HG03045 (cell line): ENCODE data around the gene MBIP.

Experiments used
- ATAC-seq: cut with Tn5 transposase; IDR thresholded peaks from one replicate; pipeline ENCODE4 v1.9.1; 2021; ENCODE audit warnings: mild to moderate bottlenecking, moderate library complexity; ENCODE audit not compliant: unreplicated experiment

The MBIP gene

GRCh38 chr14:36315159-36315853 lies 5.1 kb downstream of the MBIP start:
- ATAC-seq = peak; percentile 47

DNA sequence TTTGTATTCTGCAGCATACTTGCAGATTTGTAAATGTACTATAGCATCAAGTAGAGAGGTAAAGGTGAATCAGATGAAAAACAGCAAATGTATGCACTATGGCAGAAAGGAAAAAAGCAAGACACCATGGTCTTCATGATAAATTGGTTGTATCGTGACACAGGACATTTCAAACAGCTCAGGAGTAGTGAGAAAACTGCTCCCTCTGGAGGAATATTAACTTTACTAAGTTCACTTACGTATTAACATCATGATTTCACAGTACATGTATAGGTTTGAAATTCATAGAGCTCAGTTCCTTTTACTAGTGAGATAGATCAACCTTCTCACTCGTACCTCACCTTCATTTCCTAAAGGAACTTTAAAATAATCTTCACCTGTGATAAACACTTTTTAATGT lies 6.5 kb downstream of the MBIP start:
- ATAC-seq = no peak

DNA sequence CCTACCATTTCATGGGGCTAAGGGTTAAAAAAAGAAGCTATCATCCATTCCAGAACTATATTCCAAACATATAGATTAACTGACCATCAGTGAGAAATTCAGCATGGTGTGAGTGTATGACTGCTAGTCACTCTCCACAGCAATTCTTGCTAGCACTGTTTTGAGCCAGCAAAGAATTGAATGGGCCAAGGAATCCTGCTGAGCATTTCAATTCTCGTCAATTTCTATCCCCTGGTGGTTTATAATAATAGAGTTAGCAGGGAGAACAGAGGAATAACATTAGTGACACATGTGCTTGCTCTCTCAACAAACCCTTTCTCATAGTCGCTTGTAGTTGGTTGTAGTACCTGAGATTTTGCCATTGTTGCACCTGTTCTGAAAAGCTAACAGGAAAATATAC lies 7.2 kb downstream of the MBIP start:
- ATAC-seq = no peak

DNA sequence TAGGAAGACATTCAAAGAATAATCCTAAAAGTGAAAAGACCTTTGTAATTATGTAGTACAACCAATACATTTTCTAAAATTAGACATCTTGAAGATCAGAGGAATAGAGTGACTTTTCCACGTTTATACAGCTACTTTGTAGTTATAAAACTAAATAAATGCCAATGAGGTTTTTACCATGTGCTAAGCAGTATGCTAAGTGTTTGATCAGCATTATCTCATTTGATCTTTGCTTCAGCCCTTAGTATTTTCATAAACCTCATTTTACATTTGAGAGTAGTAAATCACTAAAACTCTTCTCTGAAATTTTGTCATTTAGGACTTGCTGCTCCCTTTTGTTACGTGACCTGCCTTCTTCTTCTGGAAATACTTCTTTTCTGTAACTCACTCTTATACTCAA lies 13.6 kb downstream of the MBIP start:
- no peak for ATAC-seq

DNA sequence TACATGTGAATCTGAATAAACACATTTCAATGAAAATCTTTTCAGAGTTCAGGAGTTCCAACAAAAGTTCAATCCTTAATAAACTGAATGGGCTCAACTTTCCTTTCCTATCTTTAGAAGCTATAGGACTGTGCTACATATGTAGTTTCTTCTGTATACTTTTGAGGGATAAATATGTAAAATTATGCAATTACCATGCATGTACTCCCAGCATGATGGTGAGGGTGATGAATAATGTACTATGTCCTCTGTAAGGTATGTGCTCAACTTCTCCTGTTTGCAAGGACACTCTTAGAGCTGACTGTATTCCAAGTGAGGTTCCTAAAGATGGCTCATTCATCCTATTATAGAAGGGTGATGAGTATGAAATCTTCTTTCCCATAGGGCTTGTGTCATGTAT lies 15.5 kb downstream of the MBIP start:
- ATAC-seq = no peak

GRCh38 chr14:36303960-36304359 lies 16.5 kb downstream of the MBIP start:
- no peak for ATAC-seq

- no peak for ATAC-seq
Observed at GRCh38 chr14:36302823-36303222, 17.6 kb downstream of the MBIP start.

DNA sequence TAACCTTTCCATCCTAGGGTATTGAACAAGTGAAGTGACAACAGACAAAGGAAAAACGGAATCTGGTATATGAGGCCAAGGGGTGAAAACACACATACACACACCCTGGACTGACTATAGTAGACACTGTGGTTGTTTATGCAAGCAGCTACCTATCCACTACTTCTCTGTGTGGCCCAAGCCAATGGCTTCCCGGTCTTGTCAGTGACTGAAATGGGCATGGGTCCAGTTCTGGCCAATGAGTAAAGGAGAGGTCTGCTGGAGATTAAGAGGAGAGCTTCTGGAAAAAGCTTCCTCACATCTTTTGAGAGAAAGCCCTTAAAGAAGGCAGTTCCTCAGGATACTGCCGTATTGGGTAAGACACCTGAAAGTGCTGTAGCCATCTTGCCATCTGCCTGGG lies 19.3 kb downstream of the MBIP start:
- ATAC-seq = no peak

- no peak for ATAC-seq
Observed at GRCh38 chr14:36300337-36300736, 20.1 kb downstream of the MBIP start.

GRCh38 chr14:36295642-36296627 lies 24.5 kb downstream of the MBIP start:
- no peak for ATAC-seq

- no peak for ATAC-seq
Observed at GRCh38 chr14:36294543-36294942, 25.9 kb downstream of the MBIP start.

DNA sequence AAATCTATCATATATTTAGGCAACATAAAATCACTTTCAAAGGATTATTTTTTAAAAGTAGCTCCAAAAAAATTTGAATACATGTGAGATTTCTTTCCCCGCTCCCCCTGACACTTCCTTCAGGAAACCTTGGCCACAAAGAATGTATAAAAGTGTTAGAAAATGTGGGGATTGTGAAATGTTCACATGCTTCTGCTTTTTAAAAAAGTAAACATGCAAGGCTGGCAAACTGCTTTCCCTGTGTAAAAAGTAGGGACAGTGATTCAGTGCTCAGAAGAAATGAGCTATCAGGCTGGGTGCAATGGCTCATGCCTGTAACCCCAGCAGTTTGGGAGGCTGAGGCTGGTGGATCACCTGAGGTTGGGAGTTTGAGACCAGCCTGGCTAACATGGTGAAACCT lies 26.6 kb downstream of the MBIP start:
- no peak for ATAC-seq

- no peak for ATAC-seq
Observed at GRCh38 chr14:36289954-36290353, 30.5 kb downstream of the MBIP start.

GRCh38 chr14:36288496-36288895 lies 31.9 kb downstream of the MBIP start:
- no peak for ATAC-seq

DNA sequence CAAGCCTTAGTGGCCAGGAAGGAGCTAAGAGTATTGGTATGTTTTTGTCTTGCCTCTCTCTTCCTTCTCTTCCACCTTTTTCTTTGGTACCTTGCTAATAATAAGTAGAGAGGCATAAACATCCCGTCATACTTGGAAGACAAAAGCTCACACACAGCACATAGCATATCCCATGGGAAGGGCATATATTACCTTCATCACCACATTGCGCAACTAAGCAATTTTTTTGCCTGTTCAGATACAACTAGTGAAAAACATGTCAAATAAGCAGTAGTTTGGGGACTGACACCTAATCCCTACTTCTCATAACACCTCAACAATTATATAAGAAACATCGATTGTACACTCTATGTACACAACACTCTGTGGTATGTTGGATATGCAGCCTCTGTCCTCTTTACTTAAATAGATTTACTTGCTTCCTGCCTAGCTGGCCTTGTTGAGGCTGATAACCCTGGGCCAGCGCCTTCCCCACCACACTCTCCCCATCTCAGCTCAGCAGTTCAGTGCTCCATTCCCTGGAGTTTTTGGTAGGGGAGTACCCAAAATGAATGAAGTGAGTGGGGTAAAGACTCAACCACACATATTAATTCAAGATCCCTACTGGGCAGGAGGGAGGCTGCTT lies 35.4 kb downstream of the MBIP start:
- no peak for ATAC-seq

DNA sequence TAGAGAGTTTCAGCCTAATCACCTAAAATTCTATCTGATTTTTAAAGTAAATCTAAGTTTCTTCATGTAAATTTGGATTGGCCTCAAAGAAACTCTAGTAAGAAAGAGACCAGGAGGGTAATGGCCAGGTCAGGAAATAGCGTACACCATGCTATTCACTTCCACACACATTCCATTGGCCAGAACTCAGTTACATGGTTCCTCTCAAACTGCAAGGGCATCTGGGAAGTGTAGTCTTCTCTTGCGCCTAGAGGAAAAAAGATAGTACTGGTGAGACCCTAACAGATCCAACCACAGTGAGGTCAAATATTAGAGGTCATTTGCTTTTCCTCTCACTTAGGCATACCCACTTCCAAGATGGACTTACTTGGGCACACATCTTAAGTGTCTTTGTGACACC lies 39.1 kb downstream of the MBIP start:
- ATAC-seq = no peak

GRCh38 chr14:36279306-36280190 lies 40.9 kb downstream of the MBIP start:
- no peak for ATAC-seq

DNA sequence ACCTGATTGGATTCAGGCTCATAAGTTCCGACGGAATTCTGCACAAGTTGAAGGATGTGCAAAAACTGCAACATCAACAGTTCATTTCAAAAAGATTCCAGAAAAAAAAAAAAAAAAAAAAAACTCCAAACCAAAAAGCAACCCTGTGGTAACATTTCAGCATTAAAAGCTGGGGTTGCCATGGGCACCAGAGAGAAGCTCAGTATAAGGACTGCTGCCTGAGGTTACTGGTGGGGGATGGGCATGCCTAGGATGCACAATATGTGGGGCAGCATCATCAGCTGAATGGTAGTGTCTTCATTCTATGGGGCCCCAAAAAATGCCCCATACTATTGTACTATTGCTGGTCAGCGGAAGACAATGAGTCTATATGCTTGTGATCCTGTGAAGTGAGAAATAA lies 44.7 kb downstream of the MBIP start:
- no peak for ATAC-seq

DNA sequence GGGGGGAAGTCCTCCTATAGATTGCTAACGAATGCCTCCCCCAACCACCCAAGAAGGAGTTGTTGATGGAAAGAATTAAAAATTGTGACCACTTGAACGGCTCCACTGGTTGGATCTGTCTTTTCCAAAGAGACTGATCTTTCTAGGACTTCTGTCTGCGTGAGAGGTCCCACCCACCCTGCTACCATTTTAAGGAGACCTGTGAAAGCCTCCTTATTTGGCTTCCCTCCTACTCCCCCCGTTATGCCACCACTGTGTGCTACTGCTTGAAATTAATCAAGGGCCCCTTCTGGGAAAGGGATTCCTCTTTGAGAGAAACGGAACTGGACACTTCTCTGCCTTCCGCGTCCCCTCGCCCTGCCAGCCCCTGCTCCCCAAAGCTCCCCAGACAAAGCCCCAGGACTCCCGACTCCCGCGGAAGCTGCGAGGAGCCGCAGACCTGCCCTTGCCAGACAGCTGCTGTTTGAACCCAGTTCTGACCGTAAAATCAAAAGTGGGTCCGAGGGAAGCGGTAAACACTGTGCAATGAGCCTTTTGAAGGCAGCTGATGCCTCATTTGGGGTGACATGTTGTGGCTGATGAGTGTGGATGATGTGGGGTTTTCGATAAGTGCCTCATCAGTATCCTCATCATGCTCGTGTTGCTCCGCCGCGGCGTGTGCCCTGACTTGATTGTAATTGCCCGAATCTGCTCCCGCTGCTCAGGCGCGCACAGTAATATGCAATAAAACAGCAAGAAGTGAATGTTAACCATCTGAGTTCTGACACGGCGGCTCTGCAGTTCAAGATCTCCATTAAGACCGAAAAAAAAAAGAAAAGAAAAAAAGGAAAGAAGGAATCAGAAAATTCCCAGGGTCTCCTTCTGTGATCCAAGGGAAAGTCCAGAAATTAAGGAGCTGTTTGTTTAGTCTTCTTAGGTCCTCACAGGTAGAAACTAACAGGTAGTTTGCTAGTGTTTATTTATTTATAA lies 48.2 kb downstream of the MBIP start:
- ATAC-seq = no peak

DNA sequence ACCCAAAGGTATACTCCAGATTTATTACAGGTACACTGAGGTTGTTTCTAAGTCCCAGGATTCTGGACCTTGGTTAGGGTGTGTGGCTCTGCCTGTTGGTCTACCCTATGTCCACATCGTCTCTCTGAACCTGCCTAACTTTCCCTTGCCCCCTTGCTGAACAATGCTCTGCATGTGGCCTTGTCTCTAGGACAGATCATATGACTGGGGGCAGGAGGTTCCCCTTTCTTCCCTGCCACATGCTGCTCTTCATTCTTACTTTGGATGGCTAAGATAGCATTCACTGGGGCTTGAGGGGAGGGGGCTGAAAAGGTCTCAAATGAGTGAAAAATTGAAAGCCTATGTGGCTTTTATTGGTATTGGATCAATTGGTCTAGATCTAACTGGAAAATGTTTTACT lies 49.2 kb downstream of the MBIP start:
- ATAC-seq = no peak
